ENCODE measurements around the gene CD320. TPM values are rescaled to one million over a fixed set of nuclear protein-coding genes. Genes with fewer than 3 reads are reported as not detected.

Gene CD320
- total and polyA plus RNA-seq, 2 donors (not counting 1 experiment from before 2014, with no cell fraction given): 30.5 to 32.6 TPM

DNA sequence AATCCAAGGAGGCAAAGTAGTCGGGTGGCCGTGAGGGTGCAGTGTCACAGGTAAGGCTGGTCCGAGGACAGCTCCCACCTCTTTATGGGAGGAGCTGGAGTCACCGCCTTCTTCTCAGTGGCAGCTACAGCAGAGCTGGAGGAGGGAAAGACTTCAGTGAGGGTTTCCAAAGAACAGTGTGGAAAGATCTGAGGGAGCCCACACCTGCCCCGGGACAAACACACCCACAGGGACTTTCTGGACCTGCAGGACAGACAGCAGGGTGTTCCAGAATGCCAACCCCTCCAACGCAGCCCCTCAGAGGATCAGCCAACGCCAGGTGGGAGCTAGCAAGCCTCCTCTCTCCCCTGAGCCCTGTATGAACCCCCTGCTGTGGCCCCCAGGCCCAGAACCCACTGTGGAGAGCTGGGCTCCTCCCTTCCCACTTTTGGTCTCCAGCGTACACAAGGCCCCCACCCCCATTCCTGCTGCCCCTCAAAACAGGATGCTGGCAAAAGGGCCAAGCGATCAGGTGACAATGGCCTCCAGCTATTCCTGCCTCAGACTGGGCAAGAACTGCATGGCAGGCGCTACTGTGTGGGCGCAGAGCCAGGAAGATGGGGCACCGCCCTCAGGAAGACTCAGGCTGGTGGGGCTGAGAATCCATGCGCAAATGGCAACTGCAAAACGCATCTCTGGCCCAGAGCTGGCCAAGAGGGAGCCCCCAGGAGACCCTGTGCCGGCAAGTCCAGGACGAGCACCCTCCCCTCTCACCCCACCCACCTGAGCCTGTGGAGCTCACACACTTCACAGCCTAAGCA lies 3.5 kb upstream of the CD320 start:
- no peaks in the 10 kb centered on the region for H3K27me3 Mint-ChIP-seq
- H3K4me3 Mint-ChIP-seq: no peak overlapping the region
- DNase-seq (no peak), ATAC-seq (ENCODE audit: low read depth) (no peak)
- H2AFZ ChIP-seq (ENCODE audit: insufficient read depth, low read depth, low read length, poor library complexity, severe bottlenecking): no peak overlapping the region
- H3K27me3 ChIP-seq (replicated peaks in 1 of 4; ENCODE audit: control extremely low read depth in 1 of 4, control insufficient read depth in 3 of 4, insufficient read depth in 4 of 4, low read length in 3 of 4): no peaks in the 10 kb centered on the region
- peaks cover 7 to 18% of the 10 kb centered on the region in 2 donors for H3K4me1 ChIP-seq (ENCODE audit: control insufficient read depth in 2 of 2, insufficient read depth in 2 of 2, low read length in 2 of 2)
- no peaks in the 10 kb centered on the region for H3K9me3 ChIP-seq (ENCODE audit: control extremely low read depth in 1 of 3, control insufficient read depth in 2 of 3, insufficient read depth in 1 of 3, low read length in 2 of 3)
- H4K20me1 ChIP-seq (ENCODE audit: control insufficient read depth, insufficient read depth, low read length, poor library complexity, severe bottlenecking): peaks cover 9% of the 10 kb centered on the region
- intact Hi-C loops (cut with micrococcal nuclease): no loop called here
- POLR2A ChIA-PET: no interaction called here
- WGBS (ENCODE audit: insufficient coverage): 95% methylated on average over 12 of the region's 16 CpGs
- no peaks in the 10 kb centered on the region for H3K9me3 Mint-ChIP-seq (ENCODE audit: insufficient read depth)
- CTCF ChIA-PET: interaction anchor here (0.6 to 1.8 kb wide), 3 partner anchors 8 to 268 kb away, joined by 3 to 5 read pairs (median 4); no protein-coding TSS in a partner anchor
- peaks cover 23% of the 10 kb centered on the region for H3K4me1 Mint-ChIP-seq
- H3K4me3 ChIP-seq (ENCODE audit: control extremely low read depth in 1 of 5, extremely low read depth in 1 of 5, insufficient read depth in 1 of 5, low read depth in 2 of 5, low read length in 4 of 5): no peak overlapping the region
- H3K4me2 ChIP-seq (replicated peaks; ENCODE audit: low read depth, low read length, poor library complexity, severe bottlenecking): no peak overlapping the region
- no peak overlapping the region for H3K27ac Mint-ChIP-seq
- TF ChIP-seq, protein P1, sequence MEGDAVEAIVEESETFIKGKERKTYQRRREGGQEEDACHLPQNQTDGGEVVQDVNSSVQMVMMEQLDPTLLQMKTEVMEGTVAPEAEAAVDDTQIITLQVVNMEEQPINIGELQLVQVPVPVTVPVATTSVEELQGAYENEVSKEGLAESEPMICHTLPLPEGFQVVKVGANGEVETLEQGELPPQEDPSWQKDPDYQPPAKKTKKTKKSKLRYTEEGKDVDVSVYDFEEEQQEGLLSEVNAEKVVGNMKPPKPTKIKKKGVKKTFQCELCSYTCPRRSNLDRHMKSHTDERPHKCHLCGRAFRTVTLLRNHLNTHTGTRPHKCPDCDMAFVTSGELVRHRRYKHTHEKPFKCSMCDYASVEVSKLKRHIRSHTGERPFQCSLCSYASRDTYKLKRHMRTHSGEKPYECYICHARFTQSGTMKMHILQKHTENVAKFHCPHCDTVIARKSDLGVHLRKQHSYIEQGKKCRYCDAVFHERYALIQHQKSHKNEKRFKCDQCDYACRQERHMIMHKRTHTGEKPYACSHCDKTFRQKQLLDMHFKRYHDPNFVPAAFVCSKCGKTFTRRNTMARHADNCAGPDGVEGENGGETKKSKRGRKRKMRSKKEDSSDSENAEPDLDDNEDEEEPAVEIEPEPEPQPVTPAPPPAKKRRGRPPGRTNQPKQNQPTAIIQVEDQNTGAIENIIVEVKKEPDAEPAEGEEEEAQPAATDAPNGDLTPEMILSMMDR (IDR thresholded peaks at IDR 0.05): no peak
- no peak for TF ChIP-seq EZH2 (IDR thresholded peaks at IDR 0.05; ENCODE audit: borderline replicate concordance, insufficient read depth, low read depth, low read length, poor library complexity, severe bottlenecking)
- peaks cover 21% of the 10 kb centered on the region for H3K79me2 ChIP-seq (ENCODE audit: control insufficient read depth, insufficient read depth, low read length)
- no peak overlapping the region for H3K9ac ChIP-seq (ENCODE audit: low read length)
- H3K27ac ChIP-seq (ENCODE audit: low read length in 2 of 2): no peak overlapping the region
- peaks cover 3 to 32% of the 10 kb centered on the region in 2 experiments for H3K36me3 ChIP-seq (replicated peaks in 1 of 2; ENCODE audit: control extremely low read depth in 1 of 2, control insufficient read depth in 1 of 2, extremely low read depth in 1 of 2, insufficient read depth in 2 of 2, low read length in 1 of 2)

Data from B cell (primary cell).